Dendritic cell treated with granulocyte-macrophage colony-stimulating factor and Interleukin-4, amounts not matched to agents 40 ng/mL and 50 ng/mL, for 4 days (primary cell): ENCODE measurements around the gene MAPRE2.

Experiments used
- H3K27ac Mint-ChIP-seq: one replicate; pipeline ENCODE4 v1.8.0; 2022; ENCODE audit warnings: mild to moderate bottlenecking, mixed read lengths
- H3K27me3 Mint-ChIP-seq: one replicate; pipeline ENCODE4 v1.8.0; 2022; ENCODE audit warnings: mild to moderate bottlenecking, mixed read lengths
- H3K36me3 Mint-ChIP-seq: one replicate; pipeline ENCODE4 v1.8.0; 2022; ENCODE audit warnings: low read depth, mixed read lengths
- H3K4me1 Mint-ChIP-seq: one replicate; pipeline ENCODE4 v1.8.0; 2022; ENCODE audit warnings: low read depth, mixed read lengths
- H3K4me3 Mint-ChIP-seq: one replicate; pipeline ENCODE4 v1.8.0; 2022; ENCODE audit warnings: mild to moderate bottlenecking, moderate library complexity, mixed read lengths
- H3K9me3 Mint-ChIP-seq: one replicate; pipeline ENCODE4 v1.8.0; 2022; ENCODE audit warnings: mixed read lengths
- intact Hi-C: fragments of 100-400 bp; cut with micrococcal nuclease; formaldehyde crosslinking; loops from one replicate; pipeline ENCODE4 v1.15.0; 2022

The MAPRE2 gene

DNA sequence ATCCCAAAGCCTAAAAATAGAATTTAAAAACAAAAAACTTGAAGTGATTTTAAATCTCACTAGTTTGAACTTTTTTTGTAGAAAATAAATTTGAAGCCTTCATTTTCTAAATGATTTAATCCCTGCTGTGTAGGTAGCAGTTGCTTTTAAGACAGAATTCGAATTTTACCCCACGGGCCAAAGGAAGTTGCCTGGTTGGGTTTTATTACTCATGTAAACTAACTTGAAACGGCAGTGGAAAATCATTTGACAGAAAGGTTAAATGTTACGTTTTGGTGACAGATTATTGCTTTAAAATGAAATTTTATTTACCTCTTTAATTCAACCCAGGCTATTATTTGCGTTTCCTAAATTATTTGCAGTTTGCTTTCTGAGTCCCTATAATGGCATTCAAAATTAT is 2.0 kb downstream of the MAPRE2 start:
- Mint-ChIP-seq H3K4me3 (no peak overlapping the region), H3K27me3 (no peaks in the 10 kb centered on the region), H3K9me3 (no peaks in the 10 kb centered on the region), H3K4me1 (peaks cover 78% of the 10 kb centered on the region), H3K27ac (no peak overlapping the region), H3K36me3 (peaks cover 16% of the 10 kb centered on the region)
- intact Hi-C loops = loop anchor here (5.0 to 10.0 kb wide), 3 partner anchors 66 to 299 kb away; partner anchors contain the start of gene ZNF24

- intact Hi-C loops = loop anchor here (10.0 kb wide), 1 partner anchor 190 kb away; no protein-coding TSS in a partner anchor
These were observed 3.9 kb downstream of the MAPRE2 start for GRCh38 chr18:35045121-35045520.

DNA sequence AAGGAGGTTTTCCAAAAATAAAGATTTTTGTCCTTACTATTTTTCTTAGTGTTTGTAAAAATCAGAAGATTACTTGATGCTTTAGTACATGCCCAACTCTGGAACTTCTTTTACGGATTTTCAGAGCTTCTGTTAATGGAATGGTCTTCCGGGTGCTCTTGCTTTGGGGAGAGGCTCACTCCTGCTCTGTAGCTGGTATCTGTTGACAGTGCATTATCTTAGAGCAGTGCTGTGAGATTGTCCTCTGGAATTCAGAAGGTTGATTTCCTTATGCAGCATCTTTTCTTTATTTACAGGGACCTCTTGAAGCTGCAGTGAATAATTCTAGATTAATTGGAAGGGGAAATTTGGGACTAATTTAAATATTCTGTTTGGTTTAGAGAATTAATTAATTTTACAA is 4.6 kb downstream of the MAPRE2 start:
- H3K27ac Mint-ChIP-seq = no peak overlapping the region
- H3K4me1 Mint-ChIP-seq = peaks cover 67% of the 10 kb centered on the region
- intact Hi-C loops = loop anchor here (10.0 kb wide), 1 partner anchor 189 kb away; no protein-coding TSS in a partner anchor
- H3K36me3 Mint-ChIP-seq = peaks cover 15% of the 10 kb centered on the region
- H3K4me3 Mint-ChIP-seq = no peak overlapping the region
- no peaks in the 10 kb centered on the region for H3K27me3 Mint-ChIP-seq
- no peaks in the 10 kb centered on the region for H3K9me3 Mint-ChIP-seq

More at GRCh38 chr18:35045121-35045520, 3.9 kb downstream of the MAPRE2 start:
- Mint-ChIP-seq H3K27ac (no peak overlapping the region), H3K9me3 (no peaks in the 10 kb centered on the region), H3K4me1 (peaks cover 68% of the 10 kb centered on the region), H3K36me3 (peaks cover 16% of the 10 kb centered on the region), H3K27me3 (no peaks in the 10 kb centered on the region), H3K4me3 (no peak overlapping the region)

- Mint-ChIP-seq H3K4me3 (no peak overlapping the region), H3K27ac (peak overlapping the region; percentile 68), H3K36me3 (peaks cover 5% of the 10 kb centered on the region), H3K27me3 (no peaks in the 10 kb centered on the region), H3K4me1 (peaks cover 55% of the 10 kb centered on the region), H3K9me3 (no peaks in the 10 kb centered on the region)
- intact Hi-C loops = loop anchor here (10.0 kb wide), 1 partner anchor 187 kb away; no protein-coding TSS in a partner anchor
These were observed 6.6 kb downstream of the MAPRE2 start for GRCh38 chr18:35047697-35048292.

DNA sequence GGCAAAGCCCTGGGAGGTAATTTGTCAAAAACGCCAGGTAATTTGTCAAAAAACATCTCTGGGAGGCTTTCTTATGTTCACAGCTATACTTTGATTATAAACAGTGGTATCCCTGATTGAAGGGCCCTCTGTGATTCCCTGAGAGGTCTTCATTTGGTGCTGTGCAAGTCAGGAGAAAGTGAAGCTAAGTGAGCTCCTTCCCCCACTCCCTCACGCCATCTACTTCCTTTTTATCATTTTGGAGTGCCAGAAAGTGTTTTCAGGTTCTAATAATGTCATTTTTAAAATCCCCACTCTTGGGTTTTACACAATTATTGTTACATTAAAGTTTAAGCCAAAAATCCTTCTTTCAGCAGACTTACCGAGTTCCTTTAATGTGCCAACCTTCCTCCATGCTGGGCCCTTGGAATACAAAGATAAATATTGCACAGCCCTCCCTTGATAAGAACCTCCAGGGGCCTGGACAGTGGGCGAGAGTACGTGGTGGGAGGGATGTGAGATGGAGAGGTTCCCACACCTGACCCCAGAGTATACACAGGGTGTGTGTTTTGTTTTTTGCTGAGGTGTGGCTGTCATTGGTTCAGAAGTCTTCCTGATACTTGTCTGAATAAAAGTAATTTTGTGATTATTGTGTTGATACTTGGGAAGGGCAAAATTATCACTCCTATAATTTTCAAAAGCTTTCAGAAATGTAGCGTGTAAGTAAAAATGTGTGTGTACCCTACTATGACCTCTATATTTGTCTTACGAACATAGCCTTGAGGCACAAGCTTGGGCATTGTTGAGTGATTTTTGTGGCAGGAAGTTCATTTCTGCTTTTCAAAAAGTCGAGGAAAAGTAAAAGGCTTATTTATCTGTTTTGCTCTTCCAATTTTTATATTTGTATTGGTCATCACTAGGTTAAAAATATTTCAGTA is 8.2 kb downstream of the MAPRE2 start:
- peaks cover 5% of the 10 kb centered on the region for H3K36me3 Mint-ChIP-seq
- H3K27ac Mint-ChIP-seq = peak overlapping the region; percentile 85
- H3K4me3 Mint-ChIP-seq = no peak overlapping the region
- H3K27me3 Mint-ChIP-seq = no peaks in the 10 kb centered on the region
- peaks cover 43% of the 10 kb centered on the region for H3K4me1 Mint-ChIP-seq
- H3K9me3 Mint-ChIP-seq = no peaks in the 10 kb centered on the region
- intact Hi-C loops = loop anchor here (10.0 kb wide), 1 partner anchor 185 kb away; no protein-coding TSS in a partner anchor

GRCh38 chr18:35050028-35050546 is 8.9 kb downstream of the MAPRE2 start:
- intact Hi-C loops = no loop called here
- peaks cover 41% of the 10 kb centered on the region for H3K4me1 Mint-ChIP-seq
- H3K4me3 Mint-ChIP-seq = no peak overlapping the region
- peaks cover 5% of the 10 kb centered on the region for H3K36me3 Mint-ChIP-seq
- H3K9me3 Mint-ChIP-seq = no peaks in the 10 kb centered on the region
- H3K27me3 Mint-ChIP-seq = no peaks in the 10 kb centered on the region
- peak overlapping the region; percentile 87 for H3K27ac Mint-ChIP-seq

DNA sequence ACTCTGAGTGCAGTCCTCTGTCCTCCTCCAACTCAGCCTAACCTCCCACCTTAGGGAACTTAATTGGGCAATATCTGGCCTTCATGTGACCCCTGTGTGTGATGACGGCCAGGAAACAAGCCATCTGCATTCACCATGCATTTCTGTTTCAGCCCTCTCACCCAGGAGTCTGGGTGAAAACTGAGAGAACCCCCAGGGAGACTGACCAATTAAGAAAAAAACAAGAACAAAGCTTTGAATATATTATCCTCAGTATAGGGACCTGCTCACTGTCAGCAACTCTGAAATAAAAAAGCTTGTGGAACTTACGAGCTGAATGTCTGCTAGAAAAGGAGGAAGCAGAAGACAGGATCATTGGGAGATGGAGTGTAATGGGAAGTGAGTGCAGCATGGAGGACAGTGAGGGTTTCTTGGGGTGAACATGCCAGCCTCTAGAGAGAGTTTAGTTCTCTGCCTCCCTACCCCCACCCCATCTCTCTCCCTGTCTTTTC is 9.5 kb downstream of the MAPRE2 start:
- Mint-ChIP-seq H3K27me3 (no peaks in the 10 kb centered on the region), H3K4me1 (peaks cover 40% of the 10 kb centered on the region), H3K9me3 (no peaks in the 10 kb centered on the region), H3K27ac (peak overlapping the region; percentile 87), H3K4me3 (peak overlapping the region; percentile 58), H3K36me3 (peaks cover 5% of the 10 kb centered on the region)
- intact Hi-C loops = no loop called here

DNA sequence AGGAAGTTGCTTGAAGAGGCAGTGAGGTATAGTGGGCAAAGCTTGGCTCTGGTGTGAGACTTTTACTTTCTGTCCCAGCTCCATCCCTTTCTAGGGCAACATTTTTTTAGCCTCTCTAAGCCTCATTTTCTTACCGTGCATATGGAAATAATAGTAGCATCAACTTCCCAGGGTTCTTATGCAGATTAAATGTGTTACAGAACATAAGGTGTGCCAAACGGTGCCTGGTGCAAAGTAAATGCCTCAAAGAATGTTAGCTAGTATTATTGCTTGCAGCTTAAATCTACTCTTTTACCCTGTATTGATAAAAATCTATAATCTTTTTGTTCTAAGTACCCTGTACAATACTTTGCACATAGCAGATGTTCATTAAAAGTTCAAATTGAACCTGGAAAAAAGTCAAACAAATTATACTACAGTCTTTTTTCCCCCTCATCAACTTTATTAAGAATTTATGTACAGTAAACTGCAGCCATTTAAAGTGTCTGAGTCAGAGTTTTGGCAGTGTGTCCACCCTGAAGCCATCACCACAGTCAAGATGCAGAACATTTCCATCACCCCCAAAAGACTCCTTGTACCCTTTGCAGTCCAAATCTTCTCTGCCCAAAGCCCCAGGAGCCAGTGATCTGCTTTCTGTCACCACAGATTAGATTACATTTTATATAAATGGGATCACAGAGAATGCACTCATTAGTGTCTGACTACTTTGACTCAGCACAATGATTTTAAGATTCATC is 10.6 kb downstream of the MAPRE2 start:
- H3K4me1 Mint-ChIP-seq = peaks cover 30% of the 10 kb centered on the region
- intact Hi-C loops = no loop called here
- no peaks in the 10 kb centered on the region for H3K27me3 Mint-ChIP-seq
- H3K4me3 Mint-ChIP-seq = no peak overlapping the region
- H3K9me3 Mint-ChIP-seq = no peaks in the 10 kb centered on the region
- H3K27ac Mint-ChIP-seq = peak overlapping the region; percentile 87
- H3K36me3 Mint-ChIP-seq = peaks cover 5% of the 10 kb centered on the region

DNA sequence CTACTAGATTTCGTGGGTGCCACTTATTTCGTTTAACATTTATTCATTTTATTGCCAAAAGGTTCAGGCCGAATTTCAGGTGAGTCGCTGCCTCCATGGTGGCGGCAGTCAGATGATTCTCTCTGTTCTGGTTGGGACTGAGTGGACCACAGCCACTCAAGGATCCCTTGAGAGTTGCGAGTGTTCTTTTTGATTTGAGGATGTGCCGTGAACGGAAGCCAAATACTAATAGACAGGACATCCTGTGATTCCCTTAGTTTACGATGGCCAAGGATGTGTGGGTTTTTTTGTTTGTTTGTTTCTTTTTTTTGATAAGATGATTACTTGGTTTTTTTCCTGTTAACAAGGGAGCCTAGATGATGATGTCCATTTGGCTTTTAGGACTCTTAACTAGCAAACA is 13.2 kb downstream of the MAPRE2 start:
- H3K27ac Mint-ChIP-seq = no peak overlapping the region
- H3K4me3 Mint-ChIP-seq = no peak overlapping the region
- H3K9me3 Mint-ChIP-seq = no peaks in the 10 kb centered on the region
- no peaks in the 10 kb centered on the region for H3K36me3 Mint-ChIP-seq
- H3K27me3 Mint-ChIP-seq = no peaks in the 10 kb centered on the region
- intact Hi-C loops = no loop called here
- H3K4me1 Mint-ChIP-seq = peaks cover 17% of the 10 kb centered on the region

DNA sequence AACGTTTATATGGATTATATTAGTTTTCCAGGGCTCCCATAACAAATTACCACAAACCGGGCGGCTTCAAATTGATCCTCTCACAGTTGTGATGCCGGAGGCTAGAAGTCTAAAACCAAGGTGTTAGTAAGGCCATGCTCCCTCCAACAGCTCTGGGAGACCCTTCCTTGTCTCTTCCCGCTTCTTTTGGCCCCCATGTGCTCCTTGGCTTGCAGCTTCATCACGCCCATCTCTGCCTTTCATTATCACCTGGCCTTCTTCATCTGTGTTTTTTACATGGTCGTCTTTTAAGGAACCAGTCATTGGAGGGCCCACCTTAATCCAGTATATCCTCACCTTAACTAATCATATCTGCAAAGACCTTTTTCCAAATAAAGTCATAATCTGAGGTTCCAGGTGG is 13.9 kb downstream of the MAPRE2 start:
- Mint-ChIP-seq H3K4me3 (no peak overlapping the region), H3K27ac (no peak overlapping the region), H3K27me3 (no peaks in the 10 kb centered on the region), H3K9me3 (no peaks in the 10 kb centered on the region), H3K4me1 (peaks cover 13% of the 10 kb centered on the region), H3K36me3 (no peaks in the 10 kb centered on the region)
- intact Hi-C loops = no loop called here

DNA sequence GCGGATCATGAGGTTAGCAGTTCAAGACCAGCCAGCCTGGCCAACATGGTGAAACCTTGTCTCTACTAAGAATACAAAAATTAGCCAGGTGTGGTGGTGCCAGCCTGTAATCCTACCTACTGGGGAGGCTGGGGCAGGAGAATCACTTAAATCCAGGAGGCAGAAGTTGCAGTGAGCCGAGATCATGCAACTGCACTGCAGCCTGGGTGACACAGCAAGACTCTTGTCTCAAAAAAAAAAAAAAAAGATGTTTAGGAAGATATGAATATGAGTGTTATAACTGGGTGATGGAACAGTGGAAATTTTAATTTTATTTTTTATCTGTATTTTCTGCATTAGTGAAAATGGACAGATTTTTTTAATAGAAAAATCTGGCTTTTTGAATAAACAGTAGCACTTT is 14.5 kb downstream of the MAPRE2 start:
- peaks cover 8% of the 10 kb centered on the region for H3K4me1 Mint-ChIP-seq
- intact Hi-C loops = no loop called here
- no peaks in the 10 kb centered on the region for H3K27me3 Mint-ChIP-seq
- H3K4me3 Mint-ChIP-seq = no peak overlapping the region
- H3K27ac Mint-ChIP-seq = no peak overlapping the region
- H3K36me3 Mint-ChIP-seq = no peaks in the 10 kb centered on the region
- no peaks in the 10 kb centered on the region for H3K9me3 Mint-ChIP-seq

DNA sequence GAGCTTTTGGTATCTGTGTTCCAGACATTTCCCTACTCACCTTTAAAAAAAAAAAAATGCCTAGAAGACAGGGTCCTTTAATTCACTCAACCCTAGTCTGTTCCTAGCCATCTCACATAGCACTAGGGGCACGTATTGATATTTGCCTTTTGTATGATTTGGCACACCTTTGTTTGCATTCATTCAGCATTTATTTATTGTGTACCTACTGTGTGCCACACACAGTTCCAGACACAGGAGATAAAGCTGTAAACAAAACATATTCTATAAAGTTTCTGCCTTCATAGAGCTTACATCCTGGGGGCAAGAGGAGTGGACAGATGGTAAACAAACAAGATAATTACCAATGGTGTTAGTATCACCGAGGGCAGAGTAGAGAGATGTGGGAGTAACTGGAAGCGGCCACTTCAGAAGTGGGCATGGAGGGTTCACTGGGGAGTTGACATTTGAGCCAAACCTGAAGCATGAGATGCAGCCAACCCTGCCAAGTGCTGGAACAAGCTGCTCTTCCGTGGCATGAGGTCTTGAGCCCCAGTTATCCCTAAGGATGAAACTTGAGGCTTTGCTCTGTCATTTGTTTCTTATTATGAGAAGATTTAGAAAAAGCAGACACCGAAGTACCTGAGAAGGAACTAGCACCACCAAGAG is 18.2 kb downstream of the MAPRE2 start:
- no peak overlapping the region for H3K27ac Mint-ChIP-seq

GRCh38 chr18:35060122-35060815 is 19.1 kb downstream of the MAPRE2 start:
- Mint-ChIP-seq H3K27me3 (no peaks in the 10 kb centered on the region), H3K27ac (no peak overlapping the region), H3K36me3 (no peaks in the 10 kb centered on the region), H3K4me1 (no peaks in the 10 kb centered on the region), H3K4me3 (no peak overlapping the region), H3K9me3 (no peaks in the 10 kb centered on the region)
- intact Hi-C loops = no loop called here

More for the DNA sequence above, 18.2 kb downstream of the MAPRE2 start:
- Mint-ChIP-seq H3K9me3 (no peaks in the 10 kb centered on the region), H3K4me3 (no peak overlapping the region), H3K27me3 (no peaks in the 10 kb centered on the region), H3K4me1 (no peaks in the 10 kb centered on the region), H3K36me3 (no peaks in the 10 kb centered on the region)
- intact Hi-C loops = no loop called here
